ENCODE measurements around the gene NLGN1. TPM values are rescaled to one million over a fixed set of nuclear protein-coding genes. Genes with fewer than 3 reads are reported as not detected.

The NLGN1 gene
- total and polyA plus RNA-seq, 2 experiments from 2014 or later = 5.1 to 11.2 TPM

DNA sequence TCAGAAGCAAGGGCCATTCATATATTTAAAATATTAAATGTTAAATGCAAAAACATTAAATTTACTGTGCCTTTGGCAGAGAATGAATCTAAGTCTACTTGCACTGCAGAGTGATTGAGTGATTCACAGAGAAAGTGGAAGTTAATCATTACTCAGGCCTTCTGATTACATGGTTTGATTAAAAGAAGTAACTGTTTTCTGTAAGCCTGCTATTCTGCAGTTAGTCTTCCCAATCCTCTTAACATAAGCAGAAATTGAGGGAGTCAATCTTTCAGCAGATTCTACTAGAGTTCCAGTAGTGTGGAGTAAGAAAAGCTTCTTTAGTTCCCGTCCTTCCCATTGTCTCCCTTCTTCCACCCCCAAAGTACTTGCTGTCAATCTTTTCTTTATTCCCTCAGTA, 1.5 kb downstream of the NLGN1 start:
- 46% methylated on average over 1 of the region's 1 CpG for WGBS (ENCODE audit: low lambda C conversion rate, missing lambda C conversion rate)
- H3K27me3 ChIP-seq = peaks cover 37% of the 10 kb centered on the region
- TF ChIP-seq, protein P1, sequence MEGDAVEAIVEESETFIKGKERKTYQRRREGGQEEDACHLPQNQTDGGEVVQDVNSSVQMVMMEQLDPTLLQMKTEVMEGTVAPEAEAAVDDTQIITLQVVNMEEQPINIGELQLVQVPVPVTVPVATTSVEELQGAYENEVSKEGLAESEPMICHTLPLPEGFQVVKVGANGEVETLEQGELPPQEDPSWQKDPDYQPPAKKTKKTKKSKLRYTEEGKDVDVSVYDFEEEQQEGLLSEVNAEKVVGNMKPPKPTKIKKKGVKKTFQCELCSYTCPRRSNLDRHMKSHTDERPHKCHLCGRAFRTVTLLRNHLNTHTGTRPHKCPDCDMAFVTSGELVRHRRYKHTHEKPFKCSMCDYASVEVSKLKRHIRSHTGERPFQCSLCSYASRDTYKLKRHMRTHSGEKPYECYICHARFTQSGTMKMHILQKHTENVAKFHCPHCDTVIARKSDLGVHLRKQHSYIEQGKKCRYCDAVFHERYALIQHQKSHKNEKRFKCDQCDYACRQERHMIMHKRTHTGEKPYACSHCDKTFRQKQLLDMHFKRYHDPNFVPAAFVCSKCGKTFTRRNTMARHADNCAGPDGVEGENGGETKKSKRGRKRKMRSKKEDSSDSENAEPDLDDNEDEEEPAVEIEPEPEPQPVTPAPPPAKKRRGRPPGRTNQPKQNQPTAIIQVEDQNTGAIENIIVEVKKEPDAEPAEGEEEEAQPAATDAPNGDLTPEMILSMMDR (IDR thresholded peaks at IDR 0.05; ENCODE audit: poor library complexity) = no peak
- TF ChIP-seq EZH2phosphoT487 (IDR thresholded peaks at IDR 0.05; ENCODE audit: low read depth, severe bottlenecking, unreplicated experiment) (no peak), EZH2 (IDR thresholded peaks at IDR 0.05; ENCODE audit: borderline replicate concordance) (no peak)
- H3K27ac ChIP-seq = no peak overlapping the region
- no peaks in the 10 kb centered on the region for H3K9me2 ChIP-seq (replicated peaks; ENCODE audit: insufficient read depth)
- no peaks in the 10 kb centered on the region for H3K9me3 ChIP-seq (ENCODE audit: low read depth)
- no peaks in the 10 kb centered on the region for H4K20me1 ChIP-seq (ENCODE audit: insufficient read depth, poor library complexity, severe bottlenecking)
- H3K36me3 ChIP-seq (replicated peaks; ENCODE audit: insufficient read depth, low read depth) = no peaks in the 10 kb centered on the region
- no peak for DNase-seq (ENCODE audit: low spot score)
- no peak overlapping the region for H2AFZ ChIP-seq
- peak overlapping the region; percentile 92 for H3K4me2 ChIP-seq
- H3K79me2 ChIP-seq = no peaks in the 10 kb centered on the region
- no peaks in the 10 kb centered on the region for H3K4me1 ChIP-seq (ENCODE audit: insufficient read depth)
- no peak overlapping the region for H3K4me3 ChIP-seq

DNA sequence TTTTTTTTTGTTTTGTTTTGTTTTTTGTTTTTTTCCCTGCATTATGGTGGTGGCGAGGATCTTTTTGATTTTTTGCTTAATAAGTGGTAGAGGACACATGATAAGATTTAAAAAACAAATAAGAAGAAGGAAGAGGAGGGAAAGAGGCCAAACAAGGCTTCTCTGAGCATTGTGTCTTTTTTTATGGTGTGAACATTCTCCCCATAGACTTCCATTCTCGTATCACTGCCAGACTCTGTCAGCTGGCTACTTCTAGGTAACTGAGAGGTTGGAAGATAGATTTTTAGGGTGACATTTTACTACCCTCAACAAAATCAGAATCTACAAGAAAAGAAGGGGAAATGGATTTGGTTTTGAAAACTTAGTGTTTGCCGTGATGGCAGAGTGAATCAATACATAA, 3.8 kb downstream of the NLGN1 start:
- Histone ChIP-seq H3K79me2 (no peaks in the 10 kb centered on the region), H3K36me3 (replicated peaks; ENCODE audit: insufficient read depth, low read depth) (no peaks in the 10 kb centered on the region), H3K4me3 (no peak overlapping the region), H3K27ac (no peak overlapping the region), H3K4me1 (ENCODE audit: insufficient read depth) (no peaks in the 10 kb centered on the region), H4K20me1 (ENCODE audit: insufficient read depth, poor library complexity, severe bottlenecking) (no peaks in the 10 kb centered on the region), H3K9me2 (replicated peaks; ENCODE audit: insufficient read depth) (no peaks in the 10 kb centered on the region), H2AFZ (no peak overlapping the region), H3K4me2 (no peak overlapping the region), H3K9me3 (ENCODE audit: low read depth) (no peaks in the 10 kb centered on the region), H3K27me3 (peaks cover 27% of the 10 kb centered on the region)
- 81% methylated on average over 3 of the region's 3 CpGs for WGBS (ENCODE audit: low lambda C conversion rate, missing lambda C conversion rate)
- TF ChIP-seq, protein P1 (IDR thresholded peaks at IDR 0.05; ENCODE audit: poor library complexity) = no peak
- TF ChIP-seq EZH2phosphoT487 (IDR thresholded peaks at IDR 0.05; ENCODE audit: low read depth, severe bottlenecking, unreplicated experiment) (no peak), EZH2 (IDR thresholded peaks at IDR 0.05; ENCODE audit: borderline replicate concordance) (no peak)
- no peak for DNase-seq (ENCODE audit: low spot score)

DNA sequence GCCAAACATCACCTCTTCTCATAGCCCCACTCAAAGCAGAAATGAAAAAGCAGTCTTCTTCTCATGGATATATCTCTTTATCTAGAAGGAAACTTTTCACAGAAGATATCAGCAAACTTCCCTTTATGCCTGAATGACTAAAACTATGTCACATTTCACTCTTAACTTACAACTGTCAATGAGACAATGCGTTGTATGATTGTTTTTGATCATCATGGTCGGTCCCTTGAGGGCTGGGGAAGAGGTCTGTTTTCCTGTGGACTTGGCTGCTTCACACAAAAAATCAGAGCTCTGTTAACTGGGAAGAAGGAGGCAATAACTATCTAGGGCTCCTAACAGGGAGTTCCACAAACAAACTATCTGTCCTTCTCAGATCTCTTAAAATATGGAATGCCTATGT, 5.1 kb downstream of the NLGN1 start:
- Histone ChIP-seq H3K4me2 (no peak overlapping the region), H3K36me3 (replicated peaks; ENCODE audit: insufficient read depth, low read depth) (no peaks in the 10 kb centered on the region), H3K27me3 (peaks cover 19% of the 10 kb centered on the region), H4K20me1 (ENCODE audit: insufficient read depth, poor library complexity, severe bottlenecking) (no peaks in the 10 kb centered on the region), H3K9me2 (replicated peaks; ENCODE audit: insufficient read depth) (no peaks in the 10 kb centered on the region), H3K4me3 (no peak overlapping the region), H3K79me2 (no peaks in the 10 kb centered on the region), H3K9me3 (ENCODE audit: low read depth) (no peaks in the 10 kb centered on the region), H2AFZ (no peak overlapping the region), H3K27ac (no peak overlapping the region), H3K4me1 (ENCODE audit: insufficient read depth) (no peaks in the 10 kb centered on the region)
- TF ChIP-seq, protein P1 (IDR thresholded peaks at IDR 0.05; ENCODE audit: poor library complexity) = no peak
- TF ChIP-seq EZH2 (IDR thresholded peaks at IDR 0.05; ENCODE audit: borderline replicate concordance) (no peak), EZH2phosphoT487 (IDR thresholded peaks at IDR 0.05; ENCODE audit: low read depth, severe bottlenecking, unreplicated experiment) (no peak)
- WGBS (ENCODE audit: low lambda C conversion rate, missing lambda C conversion rate) = 71% methylated on average over 2 of the region's 2 CpGs
- DNase-seq (ENCODE audit: low spot score) = no peak

DNA sequence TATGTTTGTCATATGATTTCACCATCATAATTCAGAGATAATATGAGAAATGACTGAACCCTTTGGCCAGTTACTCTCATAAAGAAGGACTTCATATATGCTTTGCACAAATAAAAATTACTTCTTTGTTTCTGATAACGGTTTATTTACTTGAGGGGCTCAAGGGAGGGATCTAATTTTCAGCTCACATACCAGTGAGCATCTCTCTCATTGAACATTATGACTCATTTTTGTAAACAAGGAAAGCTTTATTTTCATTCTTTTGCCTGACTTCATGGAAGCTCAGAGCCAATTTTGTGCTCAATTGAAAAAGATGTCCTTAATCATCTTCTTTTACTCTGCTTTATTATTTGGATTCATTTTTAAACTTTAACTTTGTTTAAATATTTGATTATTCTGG, 5.8 kb downstream of the NLGN1 start:
- Histone ChIP-seq H3K36me3 (replicated peaks; ENCODE audit: insufficient read depth, low read depth) (no peaks in the 10 kb centered on the region), H3K4me1 (ENCODE audit: insufficient read depth) (no peaks in the 10 kb centered on the region), H3K9me2 (replicated peaks; ENCODE audit: insufficient read depth) (no peaks in the 10 kb centered on the region), H3K79me2 (no peaks in the 10 kb centered on the region), H4K20me1 (ENCODE audit: insufficient read depth, poor library complexity, severe bottlenecking) (no peaks in the 10 kb centered on the region), H3K4me3 (no peak overlapping the region), H3K27ac (no peak overlapping the region), H2AFZ (no peak overlapping the region), H3K27me3 (peaks cover 12% of the 10 kb centered on the region), H3K4me2 (no peak overlapping the region), H3K9me3 (ENCODE audit: low read depth) (no peaks in the 10 kb centered on the region)
- DNase-seq (ENCODE audit: low spot score) = no peak
- TF ChIP-seq, protein P1 (IDR thresholded peaks at IDR 0.05; ENCODE audit: poor library complexity) = no peak
- TF ChIP-seq EZH2phosphoT487 (IDR thresholded peaks at IDR 0.05; ENCODE audit: low read depth, severe bottlenecking, unreplicated experiment) = no peak
- TF ChIP-seq EZH2 (IDR thresholded peaks at IDR 0.05; ENCODE audit: borderline replicate concordance) = no peak
- 32% methylated on average over 1 of the region's 1 CpG for WGBS (ENCODE audit: low lambda C conversion rate, missing lambda C conversion rate)

All from hepatocyte (in vitro differentiated cells).